Panc1 (cell line): ENCODE results near the gene DNAH9. TPM values are rescaled to one million over a fixed set of nuclear protein-coding genes. Genes with fewer than 3 reads are reported as not detected.

Experiments used
- ATAC-seq: fragments of 200-7000 bp; cut with Tn5 transposase; 2 replicates; pipeline ENCODE4 v1.9.1; 2020; ENCODE audit warnings: mild to moderate bottlenecking, moderate library complexity
- BruUV-seq: library from RNA; stranded (reverse); fragments of 400-500 nt; replicated peaks from 2 replicates; lab custom pipeline; 2021; lab: Mats Ljungman, UMichigan
- CTCF ChIA-PET: fragments of 300-600 bp; sonication (Branson Sonifier 250); formaldehyde crosslinking; loops from one replicate; lab custom pipeline; 2022; ENCODE audit warnings: antibody characterized with exemption; lab: Charles Lee
- POLR2A ChIA-PET: fragments of 300-600 bp; sonication (Branson Sonifier 250); formaldehyde crosslinking; loops from one replicate; lab custom pipeline; 2022; ENCODE audit warnings: antibody characterized with exemption; lab: Charles Lee
- DNase-seq: peaks from one replicate; pipeline ENCODE4 v3.0.0-alpha.2; 2010; ENCODE audit warnings: low read depth, low spot score
- H3K27ac ChIP-seq: 2 replicates; pipeline ENCODE4 v1.5.1; 2011; ENCODE audit warnings: mild to moderate bottlenecking, low read length, inconsistent platforms
- H3K27me3 ChIP-seq: fragments of 200-500 bp; sonication (Bioruptor generic); 2 replicates; pipeline ENCODE4 v1.6.0; 2014; ENCODE audit warnings: low read length, inconsistent platforms; ENCODE audit not compliant: control insufficient read depth, insufficient read depth
- H3K36me3 ChIP-seq: fragments of 200-500 bp; sonication (Bioruptor generic); 2 replicates; pipeline ENCODE4 v1.5.1; 2014; ENCODE audit warnings: inconsistent platforms, mild to moderate bottlenecking, low read length, moderate library complexity; ENCODE audit not compliant: control insufficient read depth, insufficient read depth
- H3K4me1 ChIP-seq: 2 replicates; pipeline ENCODE4 v1.5.1; 2011; ENCODE audit warnings: inconsistent platforms, mild to moderate bottlenecking, low read length, moderate library complexity; ENCODE audit not compliant: control insufficient read depth, insufficient read depth
- H3K4me3 ChIP-seq, 2 experiments: 2 replicates each; pipeline ENCODE4 v1.5.1; 2011 to 2012; ENCODE audit warnings: low read depth in 2 of 2, low read length in 2 of 2, mild to moderate bottlenecking in 2 of 2, inconsistent platforms in 1 of 2, moderate library complexity in 1 of 2
- H3K9me3 ChIP-seq: fragments of 200-500 bp; sonication (Bioruptor generic); 2 replicates; pipeline ENCODE4 v1.5.1; 2014; ENCODE audit warnings: low read depth, mild to moderate bottlenecking, inconsistent platforms, low read length, moderate library complexity; ENCODE audit not compliant: control insufficient read depth, insufficient read depth
- CTCF ChIP-seq: fragments of 450-650 bp; IDR thresholded peaks from 2 replicates; pipeline ENCODE4 v1.5.1; 2017; ENCODE audit warnings: mild to moderate bottlenecking
- POLR2AphosphoS5 ChIP-seq: IDR thresholded peaks from 2 replicates; pipeline ENCODE4 v1.6.1; 2012; ENCODE audit warnings: mild to moderate bottlenecking, low read depth, low read length, moderate library complexity
- REST ChIP-seq, 2 experiments: IDR thresholded peaks; 2 replicates each; pipeline ENCODE4 v1.6.1; 2011 to 2012; ENCODE audit warnings: low read depth in 2 of 2, control low read depth in 1 of 2, low read length in 1 of 2, mild to moderate bottlenecking in 1 of 2, moderate library complexity in 1 of 2; ENCODE audit not compliant: insufficient read depth in 1 of 2
- SIN3A ChIP-seq: IDR thresholded peaks from 2 replicates; pipeline ENCODE4 v1.6.1; 2012; ENCODE audit warnings: low read depth, mild to moderate bottlenecking, low read length, moderate library complexity, borderline replicate concordance; ENCODE audit not compliant: insufficient read depth
- TCF7L2 ChIP-seq: IDR thresholded peaks from 2 replicates; pipeline ENCODE4 v1.6.1; 2011; ENCODE audit warnings: mild to moderate bottlenecking, low read depth, low read length, inconsistent platforms
- in situ Hi-C: cut with HindIII; loops from 2 replicates; pipeline ENCODE4 v1.10.0; 2016; ENCODE audit warnings: low sequenced_read_pairs, low pct_unique_long_range_greater_than_20kb
- intact Hi-C: fragments of 100-400 bp; cut with micrococcal nuclease; formaldehyde crosslinking; loops from one replicate; pipeline ENCODE4 v1.10.0; 2022; ENCODE audit not compliant: unreplicated experiment
- total RNA-seq: library from RNA; stranded (reverse); gene quantifications from one replicate; pipeline ENCODE4 v1.2.1, GENCODE V29; 2021; ENCODE audit not compliant: unreplicated experiment

The DNAH9 gene
- total RNA-seq, 1 experiment from 2014 or later: not detected

- ChIA-PET CTCF (no interaction called here), POLR2A (interaction anchor here (0.7 kb wide), 1 partner anchor 121 kb away, joined by 3 read pairs; no protein-coding TSS in a partner anchor)
- Histone ChIP-seq H3K27me3 (no peaks in the 10 kb centered on the region), H3K27ac (no peak overlapping the region), H3K4me3 (no peak overlapping the region), H3K9me3 (no peaks in the 10 kb centered on the region), H3K4me1 (no peaks in the 10 kb centered on the region), H3K36me3 (no peaks in the 10 kb centered on the region)
- in situ Hi-C loops: no loop called here
- ATAC-seq: no peak
- no peak for DNase-seq
- no peak for TF ChIP-seq REST (IDR thresholded peaks at IDR 0.05; ENCODE audit: insufficient read depth in 1 of 2, low read depth in 2 of 2, low read length in 1 of 2)
- no peak for TF ChIP-seq POLR2AphosphoS5
- TF ChIP-seq CTCF: no peak
- TF ChIP-seq SIN3A: no peak
- no peak for TF ChIP-seq TCF7L2
- intact Hi-C loops: no loop called here
- no TSS peak for BruUV-seq
These were observed 159.5 kb downstream of the DNAH9 start for GRCh38 chr17:11757815-11758214.

GRCh38 chr17:11768106-11768505 is 169.8 kb downstream of the DNAH9 start:
- Histone ChIP-seq H3K27me3 (peaks cover 3% of the 10 kb centered on the region; the same call in 1 of the 2 replicates), H3K27ac (no peak overlapping the region), H3K36me3 (no peaks in the 10 kb centered on the region), H3K4me3 (no peak overlapping the region), H3K9me3 (no peaks in the 10 kb centered on the region), H3K4me1 (no peaks in the 10 kb centered on the region)
- DNase-seq: no peak
- TF ChIP-seq TCF7L2 (no peak), POLR2AphosphoS5 (no peak), REST (IDR thresholded peaks at IDR 0.05; ENCODE audit: insufficient read depth in 1 of 2, low read depth in 2 of 2, low read length in 1 of 2) (no peak), SIN3A (no peak), CTCF (no peak)
- intact Hi-C loops (no loop called here), in situ Hi-C loops (no loop called here)
- no TSS peak for BruUV-seq
- POLR2A ChIA-PET: no interaction called here
- ATAC-seq: no peak
- CTCF ChIA-PET: no interaction called here
